ENCODE data around the gene PTPRH.

Gene PTPRH

DNA sequence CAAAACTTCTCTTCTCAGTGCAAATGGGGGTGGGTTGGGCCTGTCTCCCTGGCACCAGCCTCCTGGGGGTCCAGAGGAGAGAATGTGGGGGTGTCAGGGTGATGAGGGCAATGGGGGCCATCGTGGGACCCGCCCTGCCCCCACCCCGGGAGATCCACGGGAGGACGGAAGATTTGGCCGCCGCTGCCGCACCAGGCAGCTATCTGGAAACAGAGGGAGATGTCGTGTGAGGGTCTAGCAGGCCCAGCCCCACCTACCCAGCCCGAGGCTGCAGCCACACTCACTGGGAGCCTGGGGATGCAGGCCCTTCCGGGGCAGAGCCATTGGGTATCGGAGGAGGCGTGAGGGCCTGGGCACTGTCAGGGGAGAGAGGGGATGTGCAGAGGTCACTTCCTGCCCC lies 21.0 kb upstream of the PTPRH start:
- Histone ChIP-seq H3K27me3 (ENCODE audit: insufficient read depth, low read depth) (no peaks in the 10 kb centered on the region), H2AFZ (ENCODE audit: low read depth) (no peak overlapping the region), H3K9ac (no peak overlapping the region), H3K4me2 (no peak overlapping the region), H3K4me1 (ENCODE audit: low read depth, poor library complexity, severe bottlenecking) (no peaks in the 10 kb centered on the region), H3K36me3 (ENCODE audit: insufficient read depth) (no peaks in the 10 kb centered on the region), H3K27ac (no peak overlapping the region), H3K79me2 (ENCODE audit: insufficient read depth, low read depth) (no peaks in the 10 kb centered on the region), H4K20me1 (ENCODE audit: insufficient read depth) (no peaks in the 10 kb centered on the region), H3K4me3 (IDR thresholded peaks at IDR 0.05; ENCODE audit: insufficient read depth, low read depth, low read length) (no peak overlapping the region)
- TF ChIP-seq CTCF (conservative IDR thresholded peaks at IDR 0.05; ENCODE audit: low read depth, low read length) = no peak

DNA sequence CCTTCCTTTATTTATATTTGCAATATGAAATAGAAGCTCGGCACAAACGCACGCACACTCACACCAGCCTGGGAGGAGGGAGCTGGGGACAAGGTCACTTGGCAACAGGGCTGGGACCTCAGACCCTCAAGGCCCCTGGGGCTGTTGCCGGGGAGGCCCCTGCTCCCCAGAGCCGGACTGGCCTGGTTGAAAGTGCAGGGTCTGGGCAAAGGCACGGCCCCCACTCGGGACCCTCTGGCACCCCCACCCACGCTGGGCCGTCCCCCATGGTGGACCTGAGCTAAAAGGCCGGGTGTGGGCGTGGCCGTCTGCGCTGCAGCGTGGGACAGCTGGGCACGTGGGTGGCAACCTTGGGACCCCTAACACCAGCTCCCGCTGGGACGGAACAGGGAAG lies 20.5 kb upstream of the PTPRH start:
- Histone ChIP-seq H3K4me2 (no peak overlapping the region), H3K27me3 (ENCODE audit: insufficient read depth, low read depth) (no peaks in the 10 kb centered on the region), H4K20me1 (ENCODE audit: insufficient read depth) (no peaks in the 10 kb centered on the region), H3K36me3 (ENCODE audit: insufficient read depth) (no peaks in the 10 kb centered on the region), H3K9ac (no peak overlapping the region), H2AFZ (ENCODE audit: low read depth) (no peak overlapping the region), H3K79me2 (ENCODE audit: insufficient read depth, low read depth) (no peaks in the 10 kb centered on the region), H3K27ac (no peak overlapping the region), H3K4me1 (ENCODE audit: low read depth, poor library complexity, severe bottlenecking) (no peaks in the 10 kb centered on the region), H3K4me3 (IDR thresholded peaks at IDR 0.05; ENCODE audit: insufficient read depth, low read depth, low read length) (no peak overlapping the region)
- no peak for TF ChIP-seq CTCF (conservative IDR thresholded peaks at IDR 0.05; ENCODE audit: low read depth, low read length)

- no peaks in the 10 kb centered on the region for H3K36me3 ChIP-seq (ENCODE audit: insufficient read depth)
- H2AFZ ChIP-seq (ENCODE audit: low read depth) = no peak overlapping the region
- no peaks in the 10 kb centered on the region for H3K79me2 ChIP-seq (ENCODE audit: insufficient read depth, low read depth)
- no peak overlapping the region for H3K4me3 ChIP-seq (IDR thresholded peaks at IDR 0.05; ENCODE audit: insufficient read depth, low read depth, low read length)
- TF ChIP-seq CTCF (conservative IDR thresholded peaks at IDR 0.05; ENCODE audit: low read depth, low read length) = no peak
- no peaks in the 10 kb centered on the region for H3K27me3 ChIP-seq (ENCODE audit: insufficient read depth, low read depth)
- H3K9ac ChIP-seq = no peak overlapping the region
- H4K20me1 ChIP-seq (ENCODE audit: insufficient read depth) = no peaks in the 10 kb centered on the region
- H3K4me1 ChIP-seq (ENCODE audit: low read depth, poor library complexity, severe bottlenecking) = no peaks in the 10 kb centered on the region
- H3K27ac ChIP-seq = no peak overlapping the region
- H3K4me2 ChIP-seq = no peak overlapping the region
Observed at GRCh38 chr19:55229145-55229788, 20.0 kb upstream of the PTPRH start.

GRCh38 chr19:55228403-55229031 lies 19.2 kb upstream of the PTPRH start, which contains the start of gene TMEM86B:
Gene TMEM86B, minus strand, starts transcription at chr19:55228763. Its CDS starts 22 bp downstream, at chr19:55228741.
- Histone ChIP-seq H3K4me3 (IDR thresholded peaks at IDR 0.05; ENCODE audit: insufficient read depth, low read depth, low read length) (no peak within 1 kb of the TSS), H3K36me3 (ENCODE audit: insufficient read depth) (no peaks in the 10 kb centered on the region), H3K4me2 (no peak within 1 kb of the TSS), H3K79me2 (ENCODE audit: insufficient read depth, low read depth) (no peaks in the 10 kb centered on the region), H3K27me3 (ENCODE audit: insufficient read depth, low read depth) (no peaks in the 10 kb centered on the region), H3K27ac (no peak within 1 kb of the TSS), H2AFZ (ENCODE audit: low read depth) (no peak within 1 kb of the TSS), H4K20me1 (ENCODE audit: insufficient read depth) (no peaks in the 10 kb centered on the region), H3K9ac (no peak within 1 kb of the TSS), H3K4me1 (ENCODE audit: low read depth, poor library complexity, severe bottlenecking) (no peaks in the 10 kb centered on the region)
- TF ChIP-seq CTCF (conservative IDR thresholded peaks at IDR 0.05; ENCODE audit: low read depth, low read length) = no peak

Measured in KMS-11 (cell line).